ENCODE results near the gene ZNF785.
"Not testable (repeated sequence)": the region's sequence is repeated elsewhere in the genome, so short reads cannot be mapped to it uniquely, and the experiment has no call there.

The ZNF785 gene

DNA sequence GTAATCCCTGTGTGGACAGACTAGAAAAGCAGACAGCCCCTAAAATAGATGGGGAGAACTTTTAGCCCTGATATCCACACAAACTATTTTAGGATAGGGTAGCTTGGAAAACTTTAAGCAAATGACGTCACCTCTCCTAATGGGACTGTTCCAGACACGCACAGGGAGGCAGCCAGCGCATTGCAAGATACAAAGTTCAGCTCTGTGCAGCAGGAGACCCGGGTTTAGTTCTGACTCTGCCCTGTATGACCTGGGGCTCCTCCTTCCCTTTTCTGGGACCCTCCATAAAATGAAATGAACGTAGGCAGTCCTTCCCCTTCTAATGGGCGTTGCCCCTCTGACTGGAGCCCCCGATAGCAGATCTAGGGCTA, 18.4 kb upstream of the ZNF785 start:
- DNase-seq (ENCODE audit: low spot score) = no peak
- TF ChIP-seq, protein P1, sequence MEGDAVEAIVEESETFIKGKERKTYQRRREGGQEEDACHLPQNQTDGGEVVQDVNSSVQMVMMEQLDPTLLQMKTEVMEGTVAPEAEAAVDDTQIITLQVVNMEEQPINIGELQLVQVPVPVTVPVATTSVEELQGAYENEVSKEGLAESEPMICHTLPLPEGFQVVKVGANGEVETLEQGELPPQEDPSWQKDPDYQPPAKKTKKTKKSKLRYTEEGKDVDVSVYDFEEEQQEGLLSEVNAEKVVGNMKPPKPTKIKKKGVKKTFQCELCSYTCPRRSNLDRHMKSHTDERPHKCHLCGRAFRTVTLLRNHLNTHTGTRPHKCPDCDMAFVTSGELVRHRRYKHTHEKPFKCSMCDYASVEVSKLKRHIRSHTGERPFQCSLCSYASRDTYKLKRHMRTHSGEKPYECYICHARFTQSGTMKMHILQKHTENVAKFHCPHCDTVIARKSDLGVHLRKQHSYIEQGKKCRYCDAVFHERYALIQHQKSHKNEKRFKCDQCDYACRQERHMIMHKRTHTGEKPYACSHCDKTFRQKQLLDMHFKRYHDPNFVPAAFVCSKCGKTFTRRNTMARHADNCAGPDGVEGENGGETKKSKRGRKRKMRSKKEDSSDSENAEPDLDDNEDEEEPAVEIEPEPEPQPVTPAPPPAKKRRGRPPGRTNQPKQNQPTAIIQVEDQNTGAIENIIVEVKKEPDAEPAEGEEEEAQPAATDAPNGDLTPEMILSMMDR (IDR thresholded peaks at IDR 0.05; ENCODE audit: extremely low read depth, insufficient read depth, missing control alignments) = no peak
- in situ Hi-C loops (cut with MboI; ENCODE audit: low pct_unique_long_range_greater_than_20kb, low sequenced_read_pairs, unreplicated experiment) = loop anchor here (10.0 to 25.0 kb wide), 2 partner anchors 169 to 492 kb away; partner anchors contain the start of genes DCTPP1, GDPD3 and MAPK3

DNA sequence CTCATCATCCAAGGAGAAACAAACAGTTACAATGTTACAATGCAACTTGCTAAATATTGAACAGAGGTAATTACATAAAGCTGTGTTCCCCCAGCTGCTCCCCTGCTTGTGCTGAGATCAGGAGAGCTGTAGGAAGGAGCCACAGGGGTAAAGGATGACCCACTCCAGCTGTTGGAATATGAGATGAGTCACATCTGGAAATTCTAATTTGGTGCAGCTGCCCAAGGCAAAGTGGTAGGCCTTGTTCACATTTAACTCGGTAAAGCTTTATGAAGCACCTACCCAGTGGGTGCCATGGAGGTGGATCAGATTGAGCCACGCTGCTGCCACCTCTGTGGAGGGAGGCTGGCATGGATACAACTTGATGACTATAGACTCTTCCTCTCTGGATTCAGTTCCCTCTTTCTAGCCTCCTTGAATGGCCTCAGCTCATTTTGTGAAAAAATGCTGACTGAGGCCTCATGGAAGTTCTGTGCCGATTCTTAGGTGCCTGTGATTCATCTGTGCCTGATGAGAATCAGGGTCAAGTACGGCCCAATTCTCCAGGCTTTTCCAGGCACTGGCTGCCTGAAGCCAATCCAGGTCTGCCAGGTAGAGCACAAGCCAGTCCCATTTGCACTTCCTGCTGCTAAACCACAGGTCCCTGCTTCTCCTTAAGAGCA, 17.2 kb upstream of the ZNF785 start:
- TF ChIP-seq, protein P1 (IDR thresholded peaks at IDR 0.05; ENCODE audit: extremely low read depth, insufficient read depth, missing control alignments) = no peak
- no peak for DNase-seq (ENCODE audit: low spot score)
- in situ Hi-C loops (cut with MboI; ENCODE audit: low pct_unique_long_range_greater_than_20kb, low sequenced_read_pairs, unreplicated experiment) = loop anchor here (10.0 to 25.0 kb wide), 2 partner anchors 168 to 490 kb away; partner anchors contain the start of genes DCTPP1, GDPD3 and MAPK3

DNA sequence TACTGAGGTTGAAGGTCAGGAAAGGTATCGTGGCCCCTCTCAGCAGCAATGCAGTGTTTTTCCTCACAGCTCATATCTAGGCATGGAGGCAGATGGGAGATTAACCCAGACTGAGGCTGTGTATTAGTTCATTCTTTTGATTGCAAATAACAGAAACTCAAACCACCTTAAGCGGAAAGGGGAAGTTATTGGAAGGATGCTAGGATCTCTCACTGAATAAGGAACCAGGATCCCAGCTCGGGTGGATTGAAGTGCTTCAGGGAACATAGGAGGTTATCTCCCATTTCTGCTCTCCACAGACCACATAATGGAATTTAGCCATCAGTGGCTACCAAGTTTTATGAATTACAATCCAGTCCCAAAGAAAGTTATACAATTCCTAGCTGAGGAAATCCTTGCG, 16.5 kb upstream of the ZNF785 start:
- in situ Hi-C loops (cut with MboI; ENCODE audit: low pct_unique_long_range_greater_than_20kb, low sequenced_read_pairs, unreplicated experiment) = loop anchor here (10.0 to 25.0 kb wide), 2 partner anchors 167 to 490 kb away; partner anchors contain the start of genes DCTPP1, GDPD3 and MAPK3
- TF ChIP-seq, protein P1 (IDR thresholded peaks at IDR 0.05; ENCODE audit: extremely low read depth, insufficient read depth, missing control alignments) = no peak
- no peak for DNase-seq (ENCODE audit: low spot score)

DNA sequence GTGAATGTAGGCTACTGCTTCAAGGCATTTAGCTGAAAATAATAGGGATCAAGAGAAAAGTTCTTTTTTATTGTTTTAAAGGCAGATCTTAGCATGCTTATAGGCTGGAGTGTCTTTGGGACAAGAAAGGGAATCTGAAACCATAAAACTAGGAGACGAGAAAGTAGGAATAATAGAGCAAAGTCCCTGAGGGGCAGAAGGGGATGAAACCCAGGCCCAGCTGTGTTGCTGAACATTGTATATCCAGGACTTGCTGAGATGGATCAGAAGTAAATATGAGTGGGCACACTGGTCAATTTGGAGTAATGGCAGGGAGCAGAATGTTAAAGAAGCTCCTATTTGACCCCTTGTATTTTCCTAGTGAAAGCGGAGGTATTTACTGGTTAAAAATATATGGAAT, 15.4 kb upstream of the ZNF785 start:
- in situ Hi-C loops (cut with MboI; ENCODE audit: low pct_unique_long_range_greater_than_20kb, low sequenced_read_pairs, unreplicated experiment) = loop anchor here (10.0 to 25.0 kb wide), 2 partner anchors 166 to 489 kb away; partner anchors contain the start of genes DCTPP1, GDPD3 and MAPK3
- DNase-seq (ENCODE audit: low spot score) = no peak
- TF ChIP-seq, protein P1 (IDR thresholded peaks at IDR 0.05; ENCODE audit: extremely low read depth, insufficient read depth, missing control alignments) = no peak

DNA sequence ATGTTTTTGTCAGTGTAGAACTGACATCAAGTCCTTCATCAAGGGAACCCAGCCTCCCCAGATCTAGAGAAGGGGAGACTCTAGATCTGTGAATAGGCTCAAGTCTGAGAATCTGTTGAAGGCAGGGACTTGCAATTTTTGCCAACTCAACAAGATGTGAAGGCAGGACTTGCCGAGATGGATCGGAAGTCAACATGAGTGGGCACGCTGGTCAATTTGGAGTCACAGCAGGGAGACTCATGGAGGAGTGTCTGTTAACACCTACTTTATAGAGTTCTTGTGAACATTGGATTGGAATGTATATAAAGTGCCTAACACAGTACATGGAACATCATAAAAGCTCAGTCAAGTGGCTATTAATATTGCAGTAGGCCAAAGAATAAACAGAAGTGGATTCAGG, 14.7 kb upstream of the ZNF785 start:
- in situ Hi-C loops (cut with MboI; ENCODE audit: low pct_unique_long_range_greater_than_20kb, low sequenced_read_pairs, unreplicated experiment) = loop anchor here (10.0 to 25.0 kb wide), 2 partner anchors 165 to 488 kb away; partner anchors contain the start of genes DCTPP1, GDPD3 and MAPK3
- no peak for DNase-seq (ENCODE audit: low spot score)
- TF ChIP-seq, protein P1 (IDR thresholded peaks at IDR 0.05; ENCODE audit: extremely low read depth, insufficient read depth, missing control alignments) = no peak

DNA sequence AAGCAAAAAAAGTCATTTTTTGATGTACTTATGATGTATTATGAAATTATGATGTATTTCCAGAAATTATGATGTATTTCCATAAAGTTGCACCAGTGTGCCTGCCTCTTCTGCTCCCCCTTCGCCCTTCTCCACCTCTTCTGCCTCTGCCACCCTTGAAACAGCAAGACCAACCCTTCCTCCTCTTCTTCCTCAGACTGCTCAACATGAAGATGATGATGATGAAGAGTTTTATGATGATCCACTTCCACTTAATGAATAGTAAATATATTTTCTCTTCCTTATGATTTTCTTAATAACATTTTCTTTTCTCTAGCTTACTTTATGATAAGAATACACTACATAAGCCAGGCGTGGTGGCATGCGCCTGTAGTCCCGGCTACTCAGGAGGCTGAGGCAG, 7.4 kb upstream of the ZNF785 start:
- TF ChIP-seq, protein P1 (IDR thresholded peaks at IDR 0.05; ENCODE audit: extremely low read depth, insufficient read depth, missing control alignments) = no peak
- in situ Hi-C loops (cut with MboI; ENCODE audit: low pct_unique_long_range_greater_than_20kb, low sequenced_read_pairs, unreplicated experiment) = no loop called here
- DNase-seq (ENCODE audit: low spot score) = no peak

DNA sequence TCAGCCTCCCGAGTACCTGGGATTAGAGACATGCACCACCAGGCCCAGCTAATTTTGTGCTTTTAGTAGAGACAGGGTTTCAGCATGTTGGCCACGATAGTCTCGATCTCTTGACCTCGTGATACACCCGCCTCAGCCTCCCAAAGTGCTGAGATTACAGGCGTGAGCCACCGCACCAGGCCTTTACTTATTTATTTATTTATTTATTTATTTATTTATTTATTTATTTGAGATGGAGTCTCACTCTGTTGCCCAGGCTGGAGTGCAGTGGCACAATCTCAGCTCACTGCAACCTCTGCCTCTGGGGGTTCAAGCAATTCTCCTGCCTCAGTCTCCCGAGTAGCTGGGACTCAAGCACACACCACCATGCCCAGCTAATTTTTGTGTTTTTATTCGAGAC, 5.4 kb upstream of the ZNF785 start:
- DNase-seq (ENCODE audit: low spot score); in situ Hi-C loops (cut with MboI; ENCODE audit: low pct_unique_long_range_greater_than_20kb, low sequenced_read_pairs, unreplicated experiment): not testable (repeated sequence)

DNA sequence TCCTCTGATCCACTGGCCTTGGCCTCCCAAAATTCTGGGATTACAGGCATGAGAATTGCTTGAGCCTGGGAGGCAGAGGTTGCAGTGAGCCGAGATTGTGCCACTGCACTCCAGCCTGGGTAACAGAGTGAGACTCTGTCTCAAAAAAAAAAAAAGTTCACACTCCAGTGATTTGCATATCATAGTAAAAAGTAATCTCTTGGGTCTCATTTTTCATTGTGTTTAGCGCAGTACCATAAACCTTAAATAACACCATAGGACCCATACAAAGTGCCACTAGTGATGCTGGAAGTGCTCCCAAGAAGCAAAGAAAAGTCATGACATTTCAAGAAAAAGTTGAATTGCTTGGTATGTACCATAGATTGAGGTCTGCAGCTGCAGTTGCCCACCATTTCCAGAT, 4.1 kb upstream of the ZNF785 start:
- DNase-seq (ENCODE audit: low spot score); in situ Hi-C loops (cut with MboI; ENCODE audit: low pct_unique_long_range_greater_than_20kb, low sequenced_read_pairs, unreplicated experiment): not testable (repeated sequence)
